Measurements from ENCODE around the gene IL36RN.

DNA sequence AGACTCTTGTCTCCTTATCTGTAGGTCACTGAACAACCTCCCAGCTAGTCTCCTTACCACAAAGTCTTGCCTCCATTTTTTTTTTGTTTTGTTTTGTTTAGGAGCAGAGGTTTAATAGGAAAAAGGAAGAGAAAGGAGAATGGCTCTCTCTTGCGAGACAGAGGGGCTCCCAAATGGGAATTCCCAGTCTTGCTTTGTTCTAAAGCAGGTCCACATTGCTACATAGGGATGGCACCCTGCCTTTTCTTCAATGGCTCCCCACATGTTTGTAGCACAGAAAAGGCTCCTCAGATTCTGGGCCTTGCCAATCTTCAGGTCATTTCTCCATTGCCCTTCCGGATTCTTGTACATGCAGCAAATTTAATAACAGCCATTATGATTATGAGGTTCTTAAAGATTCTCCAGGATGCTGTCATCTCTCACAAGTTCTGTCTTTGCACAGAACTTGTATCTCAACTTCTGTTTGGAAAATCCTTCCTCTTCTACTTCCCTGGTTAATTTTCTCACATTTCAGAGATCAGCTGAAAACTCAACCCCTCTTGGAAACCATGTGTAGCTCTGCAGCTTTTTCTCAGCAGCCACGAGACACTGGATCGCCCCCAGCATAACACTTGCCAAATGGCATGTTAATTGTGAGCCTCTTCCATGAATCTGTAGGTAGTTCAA lies 32.4 kb downstream of the IL36RN start:
- TF ChIP-seq POLR2A (IDR thresholded peaks at IDR 0.05; ENCODE audit: low read length), result no peak
- no peak for TF ChIP-seq GATA1 (IDR thresholded peaks at IDR 0.05; ENCODE audit: low read depth, low read length)
